Kidney (tissue), 14 donors: ENCODE results near the gene SLC28A1. TPM values are rescaled to one million over a fixed set of nuclear protein-coding genes. Genes with fewer than 3 reads are reported as not detected.

ENCODE experiments used
- DNase-seq, 5 donors: peaks; one replicate each; pipeline ENCODE4 v3.0.0-alpha.2; 2013 to 2020
- FAIRE-seq: peaks from 2 replicates; lab custom pipeline; 2012; peaks lifted over from hg19 to GRCh38; lab: Jason Lieb, UNC
- H3K27ac ChIP-seq, 2 donors: one replicate each; pipeline ENCODE4 v1.7.0; 2013; ENCODE audit warnings: low read depth in 2 of 2, low read length in 2 of 2, inconsistent platforms in 1 of 2
- H3K27me3 ChIP-seq: one replicate; pipeline ENCODE4 v1.7.1; 2013; ENCODE audit warnings: low read length, inconsistent platforms; ENCODE audit not compliant: control insufficient read depth, insufficient read depth
- H3K36me3 ChIP-seq, 3 donors: one replicate each; pipeline versions ENCODE4 v1.7.0 to v1.7.1; 2013; ENCODE audit warnings: low read length in 3 of 3, control low read depth in 1 of 3, inconsistent platforms in 1 of 3; ENCODE audit not compliant: insufficient read depth in 3 of 3, control insufficient read depth in 2 of 3
- H3K4me1 ChIP-seq, 3 donors: one replicate each; pipeline versions ENCODE4 v1.7.0 to v1.7.1; 2013; ENCODE audit warnings: low read length in 3 of 3, inconsistent platforms in 1 of 3, low read depth in 1 of 3; ENCODE audit not compliant: control insufficient read depth in 2 of 3, insufficient read depth in 2 of 3
- H3K4me3 ChIP-seq, 3 donors: one replicate each; pipeline versions ENCODE4 v1.7.0 to v1.8.1; 2013; ENCODE audit warnings: low read length in 3 of 3, control low read depth in 1 of 3, inconsistent platforms in 1 of 3
- H3K9ac ChIP-seq, 3 donors: one replicate each; pipeline versions ENCODE4 v1.7.0 to v1.7.1; 2013; ENCODE audit warnings: low read length in 3 of 3, control low read depth in 1 of 3, inconsistent platforms in 1 of 3
- H3K9me3 ChIP-seq, 3 donors: one replicate each; pipeline versions ENCODE4 v1.7.0 to v1.7.1; 2013; ENCODE audit warnings: low read length in 3 of 3, control low read depth in 1 of 3, inconsistent platforms in 1 of 3; ENCODE audit not compliant: control insufficient read depth in 2 of 3, insufficient read depth in 1 of 3
- intact Hi-C: fragments of 100-400 bp; cut with DNase I; formaldehyde crosslinking; loops from one replicate; pipeline ENCODE4 v1.11.1; 2022
- polyA plus RNA-seq: library from polyadenylated mRNA; stranded (reverse); fragments of 350-450 nt; fragmentation: Illumina TruSeq; extraction: RNeasy Lipid Tissue Mini Kit (QIAGEN cat#74804); gene quantifications from one replicate; pipeline ENCODE4 v1.2.3, GENCODE V29; 2014; ENCODE audit warnings: low read depth, low replicate concordance; ENCODE audit not compliant: insufficient read depth
- total RNA-seq: library from RNA; stranded (reverse); fragmentation: NEBNext Ultra II Directional; extraction: Animal tissue kit (Norgen Biotek cat#: 25700); gene quantifications from one replicate; pipeline ENCODE4 v1.2.1, GENCODE V29; 2021
- TF ChIP-seq, protein P1 (sequence below): IDR thresholded peaks from 3 replicates; pipeline ENCODE4 v1.5.1; 2012; ENCODE audit warnings: mild to moderate bottlenecking, moderate library complexity, borderline replicate concordance; ENCODE audit not compliant: insufficient read depth; ENCODE audit errors: extremely low read depth
- donor health status: control.
- donor health status: control.
- donor health status: control.
- donor health status: control.
- donor health status: control.
- donor health status: DM: yes; HTN: yes; CAD: no.
- donor health status: Normal renal cell carcinoma (clear cell type).

The SLC28A1 gene
- total and polyA plus RNA-seq, 2 donors from 2014 or later = 12.8 to 51.2 TPM

DNA sequence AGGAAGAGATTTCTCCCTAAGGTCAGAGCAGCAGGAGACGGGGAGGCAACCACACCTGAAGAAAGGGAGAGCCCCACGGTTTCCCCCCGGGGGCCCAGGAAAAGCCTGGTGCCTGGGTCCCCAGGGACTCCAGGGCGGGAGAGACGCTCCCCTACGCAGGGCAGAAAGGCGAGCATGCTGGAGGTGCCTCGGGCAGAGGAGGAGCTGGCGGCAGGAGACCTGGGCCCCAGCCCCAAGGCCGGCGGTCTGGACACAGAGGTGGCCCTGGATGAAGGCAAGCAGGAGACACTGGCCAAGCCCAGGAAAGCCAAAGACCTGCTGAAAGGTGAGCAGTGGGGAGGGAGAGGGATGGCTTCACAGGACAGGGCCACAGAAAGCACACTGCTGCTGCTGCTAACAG is 26.2 kb upstream of the SLC28A1 start:
- Histone ChIP-seq H3K4me3 (no peak overlapping the region), H3K9me3 (no peaks in the 10 kb centered on the region), H3K9ac (no peak overlapping the region), H3K27ac (no peak overlapping the region), H3K4me1 (no peaks in the 10 kb centered on the region), H3K27me3 (no peaks in the 10 kb centered on the region), H3K36me3 (peaks cover 0 to 3% (median 0%) of the 10 kb centered on the region in 3 donors)
- intact Hi-C loops = no loop called here
- DNase-seq (no peak), FAIRE-seq (no peak)
- TF ChIP-seq, protein P1, sequence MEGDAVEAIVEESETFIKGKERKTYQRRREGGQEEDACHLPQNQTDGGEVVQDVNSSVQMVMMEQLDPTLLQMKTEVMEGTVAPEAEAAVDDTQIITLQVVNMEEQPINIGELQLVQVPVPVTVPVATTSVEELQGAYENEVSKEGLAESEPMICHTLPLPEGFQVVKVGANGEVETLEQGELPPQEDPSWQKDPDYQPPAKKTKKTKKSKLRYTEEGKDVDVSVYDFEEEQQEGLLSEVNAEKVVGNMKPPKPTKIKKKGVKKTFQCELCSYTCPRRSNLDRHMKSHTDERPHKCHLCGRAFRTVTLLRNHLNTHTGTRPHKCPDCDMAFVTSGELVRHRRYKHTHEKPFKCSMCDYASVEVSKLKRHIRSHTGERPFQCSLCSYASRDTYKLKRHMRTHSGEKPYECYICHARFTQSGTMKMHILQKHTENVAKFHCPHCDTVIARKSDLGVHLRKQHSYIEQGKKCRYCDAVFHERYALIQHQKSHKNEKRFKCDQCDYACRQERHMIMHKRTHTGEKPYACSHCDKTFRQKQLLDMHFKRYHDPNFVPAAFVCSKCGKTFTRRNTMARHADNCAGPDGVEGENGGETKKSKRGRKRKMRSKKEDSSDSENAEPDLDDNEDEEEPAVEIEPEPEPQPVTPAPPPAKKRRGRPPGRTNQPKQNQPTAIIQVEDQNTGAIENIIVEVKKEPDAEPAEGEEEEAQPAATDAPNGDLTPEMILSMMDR = no peak

DNA sequence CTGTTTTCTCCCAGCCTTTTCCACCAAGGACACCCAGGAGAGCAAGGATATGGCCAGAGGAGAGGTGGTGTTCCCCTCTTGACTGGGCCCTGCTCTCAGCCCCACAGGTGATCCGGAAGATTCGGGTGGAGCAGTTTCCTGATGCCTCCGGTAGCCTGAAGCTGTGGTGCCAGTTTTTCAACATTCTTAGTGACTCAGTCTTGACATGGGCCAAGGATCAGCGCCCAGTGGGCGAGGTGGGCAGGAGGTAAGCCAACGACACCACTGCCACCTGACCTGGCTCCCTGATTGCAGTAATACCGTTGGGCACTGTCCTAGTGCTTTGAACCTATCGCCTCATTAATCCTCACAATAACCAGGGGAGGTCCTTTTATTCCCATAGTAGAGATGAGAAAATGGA is 25.3 kb upstream of the SLC28A1 start:
- Histone ChIP-seq H3K9me3 (no peaks in the 10 kb centered on the region), H3K36me3 (peaks cover 0 to 3% (median 2%) of the 10 kb centered on the region in 3 donors), H3K4me3 (no peak overlapping the region), H3K9ac (no peak overlapping the region), H3K27ac (no peak overlapping the region), H3K4me1 (no peaks in the 10 kb centered on the region), H3K27me3 (no peaks in the 10 kb centered on the region)
- FAIRE-seq (no peak), DNase-seq (peak in 2 of 5 donors; percentile 16 to 88)
- TF ChIP-seq, protein P1 = no peak
- intact Hi-C loops = no loop called here

DNA sequence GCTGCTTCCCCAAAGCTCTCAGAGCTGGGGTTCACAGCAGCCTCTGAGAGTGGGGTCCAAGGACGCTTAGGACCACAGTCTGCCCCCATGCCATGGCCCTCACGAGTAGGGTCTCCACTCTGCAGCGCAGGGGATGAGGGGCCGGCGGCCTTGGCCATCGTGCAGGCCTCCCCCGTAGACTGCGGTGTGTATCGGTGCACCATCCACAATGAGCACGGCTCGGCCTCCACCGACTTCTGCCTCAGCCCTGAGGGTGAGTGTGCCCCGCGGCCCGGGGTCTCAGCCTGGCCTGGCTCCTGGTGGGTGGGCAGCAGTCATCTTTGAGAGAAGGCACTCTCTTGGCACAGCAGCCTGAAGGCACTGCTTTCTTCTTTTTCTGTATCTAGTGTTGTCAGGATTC is 24.8 kb upstream of the SLC28A1 start:
- no peak overlapping the region for H3K27ac ChIP-seq
- no peaks in the 10 kb centered on the region for H3K9me3 ChIP-seq
- H3K9ac ChIP-seq = no peak overlapping the region
- no peak overlapping the region for H3K4me3 ChIP-seq
- intact Hi-C loops = no loop called here
- H3K27me3 ChIP-seq = no peaks in the 10 kb centered on the region
- FAIRE-seq (no peak), DNase-seq (peak in 1 of 5 donors; percentile 70)
- H3K36me3 ChIP-seq = peaks cover 0 to 3% (median 2%) of the 10 kb centered on the region in 3 donors
- no peaks in the 10 kb centered on the region for H3K4me1 ChIP-seq
- TF ChIP-seq, protein P1 = no peak

DNA sequence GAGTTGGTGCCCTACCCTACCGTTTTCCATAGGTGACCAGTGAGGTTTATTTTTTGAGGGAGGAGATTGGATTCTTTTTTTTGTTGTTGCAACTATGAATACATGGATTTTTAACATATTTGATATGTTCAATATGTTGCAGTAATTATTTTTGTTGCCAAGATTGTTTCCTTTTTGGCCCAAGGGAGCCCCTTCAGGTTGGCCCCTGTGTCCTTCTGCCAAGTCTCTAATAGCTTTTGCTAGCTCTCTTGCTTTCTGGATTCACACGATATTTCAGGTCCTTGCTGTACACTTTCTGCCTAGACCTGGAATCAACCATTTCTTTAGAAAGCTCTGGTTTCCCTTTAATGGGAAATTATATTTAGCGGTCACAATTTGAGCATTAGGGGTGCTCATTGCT is 22.7 kb upstream of the SLC28A1 start:
- H3K36me3 ChIP-seq = peaks cover 0 to 2% (median 0%) of the 10 kb centered on the region in 3 donors
- no peak overlapping the region for H3K27ac ChIP-seq
- TF ChIP-seq, protein P1 = no peak
- intact Hi-C loops = no loop called here
- no peaks in the 10 kb centered on the region for H3K27me3 ChIP-seq
- FAIRE-seq (no peak), DNase-seq (no peak)
- no peak overlapping the region for H3K9ac ChIP-seq
- no peak overlapping the region for H3K4me3 ChIP-seq
- H3K4me1 ChIP-seq = no peaks in the 10 kb centered on the region
- H3K9me3 ChIP-seq = no peaks in the 10 kb centered on the region
